HG02938 (cell line): ENCODE measurements around the gene ZCCHC24.

Experiments
- ATAC-seq: cut with Tn5 transposase; IDR thresholded peaks from one replicate; pipeline ENCODE4 v1.9.1; 2021; ENCODE audit warnings: mild to moderate bottlenecking, moderate library complexity; ENCODE audit not compliant: unreplicated experiment

ZCCHC24 gene

DNA sequence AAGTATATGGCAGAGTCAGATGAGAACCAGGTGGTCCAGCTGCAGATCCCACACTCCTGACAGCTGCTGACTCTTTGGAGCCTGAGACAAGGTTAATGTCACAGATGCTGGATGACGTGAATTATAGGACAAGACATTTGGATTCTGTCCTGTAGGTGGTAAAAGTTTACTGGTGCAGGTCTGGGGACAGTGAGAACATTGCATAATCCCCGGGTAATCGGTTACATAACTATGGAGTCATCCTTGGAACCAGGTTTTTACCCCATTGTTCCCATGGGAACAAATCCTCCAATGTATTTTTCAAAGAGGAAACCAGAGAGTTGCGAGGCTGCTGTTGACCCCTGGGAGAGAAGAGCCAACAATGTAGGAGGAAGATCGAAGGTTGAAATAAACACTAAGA, 27.5 kb upstream of the ZCCHC24 start:
- ATAC-seq = no peak

DNA sequence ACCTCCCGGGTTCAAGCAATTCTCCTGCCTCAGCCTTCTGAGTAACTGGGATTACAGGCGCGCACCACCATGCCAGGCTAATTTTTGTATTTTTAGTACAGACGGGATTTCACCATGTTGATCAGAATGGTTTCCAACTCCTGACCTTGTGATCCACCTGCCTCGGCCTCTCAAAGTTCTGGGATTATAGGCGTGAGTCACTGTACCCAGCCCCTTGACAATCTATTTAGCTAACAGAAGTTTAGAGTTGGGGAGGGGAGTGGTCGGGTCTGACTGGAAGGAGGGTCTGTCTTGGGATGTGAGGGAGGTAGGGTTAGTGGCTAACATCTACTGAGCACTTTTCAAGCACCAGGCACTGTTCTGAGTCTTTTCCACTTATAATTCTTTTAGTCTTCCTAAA, 27.0 kb upstream of the ZCCHC24 start:
- ATAC-seq = no peak

DNA sequence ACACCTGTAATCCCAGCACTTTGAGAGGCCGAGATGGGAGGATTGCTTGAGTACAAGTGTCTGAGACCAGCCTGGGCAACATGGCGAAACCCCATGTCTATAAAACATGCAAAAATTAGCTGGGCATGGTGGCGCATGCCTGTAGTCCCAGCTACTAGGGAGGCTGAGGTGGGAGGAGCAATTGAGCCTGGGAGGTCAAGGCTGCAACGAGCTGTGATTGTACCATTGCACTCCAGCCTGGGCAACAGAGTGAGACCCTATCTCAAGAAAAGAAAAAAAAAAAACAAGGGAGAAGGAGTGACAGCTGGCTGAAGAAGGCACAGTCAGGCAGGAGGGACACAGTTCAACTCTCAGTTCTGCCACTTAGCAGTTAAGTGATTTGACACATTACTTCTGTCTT, 26.4 kb upstream of the ZCCHC24 start:
- ATAC-seq = no peak

DNA sequence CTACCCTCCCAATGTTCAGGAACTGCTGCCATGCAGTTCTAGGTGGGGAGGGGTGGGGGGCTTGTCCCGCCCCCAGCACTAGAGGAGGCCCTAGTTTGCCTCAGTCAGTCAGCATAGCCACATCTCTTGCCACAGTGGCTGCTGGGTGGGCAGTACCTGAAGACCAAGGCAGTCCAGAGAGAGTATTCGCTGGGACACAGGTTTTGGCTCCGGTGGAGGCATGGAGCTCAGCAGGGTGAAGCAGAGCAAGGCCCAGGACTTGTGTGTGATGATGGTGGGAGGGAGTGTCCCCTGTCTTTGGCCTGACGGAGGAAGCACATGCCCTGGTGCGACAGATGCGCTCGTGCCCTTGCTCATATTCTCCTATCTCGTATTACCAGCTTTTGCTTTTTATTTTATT, 24.7 kb upstream of the ZCCHC24 start:
- ATAC-seq = no peak

DNA sequence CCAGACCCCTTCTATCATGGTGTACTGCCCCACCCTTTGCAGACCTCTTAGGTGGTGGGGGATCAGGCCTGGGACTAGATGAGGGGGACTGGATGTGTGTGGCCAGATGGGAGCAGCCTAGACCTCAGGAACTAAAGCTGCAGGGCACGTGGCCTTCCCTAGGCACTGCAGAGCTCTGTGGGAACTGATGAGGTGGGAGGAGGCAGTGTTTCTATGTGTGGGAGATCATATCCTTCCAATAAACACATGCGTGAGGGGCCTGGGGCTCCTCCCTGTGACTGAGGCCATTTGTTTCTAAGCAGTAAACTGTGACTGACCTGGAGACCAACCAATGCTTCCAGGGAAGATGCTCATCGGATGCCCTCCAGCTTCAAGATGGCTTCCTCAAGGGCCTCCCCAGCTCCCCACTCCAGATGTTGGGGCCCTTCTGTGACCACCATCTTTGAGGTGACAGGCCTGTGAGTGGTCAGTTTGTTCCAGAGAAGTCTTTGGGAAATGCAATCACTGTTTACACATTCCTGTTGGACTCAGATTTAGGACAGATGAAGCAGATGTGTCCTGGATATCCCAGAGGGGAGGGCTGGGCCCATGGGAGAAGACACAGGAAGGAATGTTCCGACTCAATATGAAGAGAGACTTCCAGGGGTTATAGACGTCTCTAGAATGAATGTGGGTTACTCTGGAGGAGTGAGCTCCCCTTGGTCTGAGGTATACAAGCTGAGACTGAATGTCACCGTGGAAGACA, 23.6 kb upstream of the ZCCHC24 start:
- no peak for ATAC-seq

DNA sequence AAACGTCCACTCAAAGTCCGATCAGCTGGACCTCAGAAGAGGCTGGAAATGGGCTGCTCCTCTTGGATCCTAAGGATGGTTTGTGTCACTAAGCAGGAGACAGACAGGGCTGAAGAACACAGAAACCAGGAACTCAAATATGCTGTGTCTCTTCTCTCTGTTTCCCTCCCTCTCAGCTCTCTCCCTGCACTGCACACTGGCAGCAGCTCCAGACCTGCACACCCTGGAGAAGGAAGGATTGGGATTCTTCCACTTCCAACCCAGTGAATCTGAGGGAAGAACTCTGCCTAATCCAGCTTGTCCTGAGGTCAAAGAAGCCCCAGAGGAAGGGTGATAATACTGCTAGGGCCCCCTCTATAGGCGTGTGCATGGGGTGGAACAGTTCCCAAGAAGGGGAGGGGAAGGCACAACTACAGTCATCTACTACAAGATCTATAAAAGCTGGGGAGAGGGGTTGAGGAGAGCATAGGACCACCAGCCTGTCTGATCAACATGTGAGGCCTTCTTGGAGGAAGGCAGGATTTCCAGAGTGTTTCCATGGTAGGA, 22.7 kb upstream of the ZCCHC24 start:
- no peak for ATAC-seq

DNA sequence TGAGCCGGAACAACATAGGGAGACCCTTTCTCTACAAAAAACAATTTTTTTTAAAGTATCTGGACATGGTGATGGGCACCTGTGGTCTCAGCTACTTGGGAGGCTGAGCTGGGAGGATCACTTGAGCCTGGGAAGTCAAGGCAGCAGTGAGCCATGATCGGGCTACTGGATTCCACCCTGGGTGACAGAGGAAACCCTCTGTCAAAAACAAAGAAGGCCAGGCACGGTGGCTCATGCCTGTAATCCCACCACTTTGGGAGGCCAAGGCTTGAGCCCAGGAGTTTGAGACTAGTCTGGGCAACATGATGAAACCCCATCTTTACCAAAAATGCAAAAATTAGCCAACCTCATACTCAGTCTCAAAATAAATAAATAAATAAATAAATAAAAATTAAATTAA, 19.9 kb upstream of the ZCCHC24 start:
- no peak for ATAC-seq

DNA sequence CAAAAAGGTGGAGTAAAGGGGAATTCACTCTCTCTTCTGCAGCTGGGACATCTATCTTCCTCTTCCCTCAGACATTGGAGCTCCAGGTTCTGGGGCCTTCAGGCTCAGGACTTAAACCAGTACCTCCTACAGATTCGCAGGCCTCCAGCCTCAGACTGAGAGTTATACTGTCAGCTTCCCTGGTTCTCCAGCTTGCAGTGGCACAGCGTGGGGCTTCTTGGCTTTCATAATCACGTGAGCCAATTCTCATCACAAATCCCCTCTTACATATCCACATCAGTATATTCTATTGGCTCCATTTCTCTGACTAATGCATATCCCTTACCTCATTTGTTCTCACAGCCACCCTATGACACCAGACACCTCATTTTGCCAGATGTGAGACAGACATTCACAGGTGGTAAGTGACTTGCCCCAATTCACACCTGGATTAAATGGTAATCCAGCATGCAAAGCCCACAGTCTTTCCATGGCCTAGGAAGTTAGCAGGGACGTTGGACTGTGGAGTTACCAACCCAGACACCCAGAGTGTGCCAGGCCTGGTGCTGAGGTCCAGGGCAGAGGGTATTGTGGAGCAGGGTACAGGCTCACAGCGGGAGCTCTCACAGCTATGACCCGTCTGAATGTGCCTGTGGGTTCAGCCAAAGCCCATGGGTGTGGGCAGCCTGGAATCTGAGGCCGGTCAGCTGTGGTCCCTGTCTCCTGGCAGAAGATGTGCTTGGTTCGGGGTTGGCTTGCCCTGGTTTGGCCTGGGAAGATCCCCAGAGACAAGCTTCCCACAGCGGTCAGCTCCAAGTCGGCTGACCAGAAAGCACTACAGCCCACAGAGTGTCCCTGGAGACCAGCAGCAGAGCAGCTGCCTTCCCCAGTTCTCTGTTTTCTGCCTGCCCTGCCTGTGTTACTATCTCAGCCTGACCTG, 18.4 kb upstream of the ZCCHC24 start:
- ATAC-seq = no peak

DNA sequence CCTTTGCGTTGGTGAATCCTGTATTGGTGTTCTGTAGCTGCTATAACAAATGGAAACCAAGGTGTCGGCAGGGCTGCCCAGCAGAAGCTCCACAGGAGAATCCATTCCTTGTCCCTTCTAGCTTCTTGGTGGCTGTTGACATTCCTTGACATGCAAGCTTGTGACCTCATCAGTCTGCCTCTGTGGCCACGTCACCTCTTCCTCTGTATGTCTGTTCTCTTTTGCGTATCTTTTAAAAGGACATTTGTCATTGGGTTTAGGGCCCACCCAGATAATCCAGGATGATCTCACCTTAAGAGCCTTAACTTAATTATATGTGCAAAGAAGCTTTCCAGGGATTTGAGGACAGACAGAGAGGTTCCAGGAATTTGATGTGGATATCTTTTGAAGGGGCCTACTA, 15.3 kb upstream of the ZCCHC24 start:
- ATAC-seq = no peak

DNA sequence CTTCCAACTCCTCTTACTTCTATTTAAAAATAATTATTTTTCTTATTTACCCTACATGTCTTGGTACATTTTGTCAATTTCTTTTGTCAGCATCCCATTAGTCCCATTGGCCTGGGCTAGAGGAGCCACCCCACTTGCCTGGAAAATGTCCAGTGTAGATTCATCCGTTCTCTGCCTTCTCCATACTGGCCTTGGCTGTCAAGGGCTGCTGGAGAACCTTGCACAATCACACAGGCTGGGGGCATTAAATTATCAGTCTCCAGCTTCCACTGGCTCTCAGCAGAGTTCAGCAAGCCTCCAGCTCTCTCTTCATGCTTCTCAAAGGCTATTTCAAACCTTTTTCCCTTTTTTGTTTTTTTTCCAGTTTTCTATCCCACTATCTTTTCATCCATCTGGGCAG, 13.8 kb upstream of the ZCCHC24 start:
- no peak for ATAC-seq

DNA sequence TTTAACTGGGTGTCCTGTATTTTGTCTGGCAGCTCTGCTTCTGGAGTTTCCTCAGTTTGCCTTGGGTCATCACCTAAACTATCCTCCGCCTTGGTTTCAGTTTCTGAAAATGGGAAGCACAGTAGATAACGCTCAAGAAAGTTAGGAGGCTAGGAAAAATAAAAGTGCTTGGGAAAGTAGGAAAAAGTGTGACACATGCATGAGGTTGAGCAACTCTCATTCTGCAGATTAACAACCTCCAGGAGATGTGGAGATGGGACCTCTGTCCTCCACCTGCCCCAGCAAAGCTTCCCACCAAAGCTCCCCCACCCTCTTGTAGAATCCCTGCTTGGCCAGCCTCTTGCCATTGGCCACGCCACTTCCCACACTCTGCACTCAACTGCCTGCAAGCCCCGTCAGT, 13.1 kb upstream of the ZCCHC24 start:
- no peak for ATAC-seq

DNA sequence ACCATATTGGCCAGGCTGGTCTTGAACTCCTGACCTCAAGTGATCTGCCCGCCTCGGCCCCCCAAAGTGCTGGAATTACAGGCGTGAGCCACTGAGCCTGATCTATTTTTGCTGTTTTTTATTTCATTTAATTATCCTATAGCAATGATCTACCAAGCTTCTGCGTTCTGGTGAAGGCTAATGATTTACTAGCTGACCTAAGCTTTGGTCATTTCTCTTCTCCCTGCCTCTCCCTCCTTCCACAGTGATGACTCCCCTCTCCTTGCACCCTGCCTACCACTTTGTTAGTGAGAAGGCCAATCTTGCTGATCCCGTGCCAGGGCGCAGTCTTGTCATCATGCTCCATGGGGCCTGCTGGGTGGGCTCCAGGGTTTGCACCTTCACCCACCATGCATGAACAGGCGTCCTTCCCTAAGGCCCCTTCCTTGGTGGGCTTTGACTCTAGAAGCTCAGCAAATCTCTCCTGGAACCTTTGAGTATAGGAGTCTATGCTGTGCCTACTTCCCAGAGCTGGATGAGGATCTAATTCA, 11.9 kb upstream of the ZCCHC24 start:
- no peak for ATAC-seq

DNA sequence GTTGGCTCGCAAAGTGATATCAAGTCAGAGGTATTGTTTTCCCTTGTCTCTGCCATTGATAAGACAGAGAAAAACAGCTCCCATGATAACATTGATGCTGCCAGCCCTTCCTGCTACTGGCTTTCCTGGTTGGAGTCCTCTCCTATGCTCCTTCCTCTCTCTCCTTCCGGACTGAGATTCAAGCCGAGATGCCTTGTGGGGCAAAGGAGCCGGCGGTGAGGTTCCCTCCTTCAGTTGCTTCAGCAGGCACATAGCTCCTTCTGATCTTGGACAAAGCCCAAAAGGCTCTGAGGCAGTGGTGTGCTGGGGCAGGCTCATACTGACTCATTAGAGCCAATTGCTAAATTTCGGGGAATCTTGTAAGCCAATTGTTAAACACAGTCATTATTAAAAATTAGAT, 8.8 kb upstream of the ZCCHC24 start:
- ATAC-seq = no peak

DNA sequence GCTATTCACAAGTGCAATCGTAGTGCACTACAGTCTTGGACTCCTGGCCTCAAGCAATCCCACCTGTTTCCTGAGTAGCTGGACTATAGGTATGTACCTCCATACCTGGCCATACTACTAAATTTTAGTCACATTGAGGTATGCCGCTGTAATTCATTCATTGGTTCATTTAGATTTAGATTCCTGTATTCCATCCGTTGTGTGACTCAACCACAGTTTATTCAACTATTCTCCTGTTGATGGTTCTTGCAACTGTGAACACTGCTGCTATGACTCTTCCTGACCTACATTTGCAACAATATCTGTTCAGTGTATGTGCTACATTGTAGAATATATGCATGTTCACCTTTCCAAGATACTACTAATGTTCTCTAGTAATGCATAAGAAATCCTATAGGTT, 8.0 kb upstream of the ZCCHC24 start:
- no peak for ATAC-seq

DNA sequence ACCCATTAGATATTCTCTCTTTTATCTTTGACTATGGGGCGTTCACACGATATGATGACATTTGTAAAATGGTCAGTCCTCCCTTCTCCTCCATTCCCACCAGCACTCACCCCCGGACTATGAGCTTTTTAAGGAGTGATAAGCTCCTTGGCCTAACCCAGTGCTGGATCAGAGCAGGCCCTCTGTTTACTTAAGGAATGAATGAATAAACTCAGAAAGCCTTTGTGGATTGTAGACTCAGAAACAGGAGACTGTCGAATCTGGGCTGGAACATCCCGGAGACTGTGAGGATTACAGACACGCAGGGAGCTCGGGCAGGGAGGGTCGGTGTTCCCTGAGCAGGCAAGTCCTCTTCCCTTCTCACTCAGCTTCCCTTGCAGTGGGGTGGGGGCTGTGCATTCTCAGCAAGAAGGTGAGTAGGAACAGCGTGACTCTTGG, 6.8 kb upstream of the ZCCHC24 start:
- no peak for ATAC-seq

DNA sequence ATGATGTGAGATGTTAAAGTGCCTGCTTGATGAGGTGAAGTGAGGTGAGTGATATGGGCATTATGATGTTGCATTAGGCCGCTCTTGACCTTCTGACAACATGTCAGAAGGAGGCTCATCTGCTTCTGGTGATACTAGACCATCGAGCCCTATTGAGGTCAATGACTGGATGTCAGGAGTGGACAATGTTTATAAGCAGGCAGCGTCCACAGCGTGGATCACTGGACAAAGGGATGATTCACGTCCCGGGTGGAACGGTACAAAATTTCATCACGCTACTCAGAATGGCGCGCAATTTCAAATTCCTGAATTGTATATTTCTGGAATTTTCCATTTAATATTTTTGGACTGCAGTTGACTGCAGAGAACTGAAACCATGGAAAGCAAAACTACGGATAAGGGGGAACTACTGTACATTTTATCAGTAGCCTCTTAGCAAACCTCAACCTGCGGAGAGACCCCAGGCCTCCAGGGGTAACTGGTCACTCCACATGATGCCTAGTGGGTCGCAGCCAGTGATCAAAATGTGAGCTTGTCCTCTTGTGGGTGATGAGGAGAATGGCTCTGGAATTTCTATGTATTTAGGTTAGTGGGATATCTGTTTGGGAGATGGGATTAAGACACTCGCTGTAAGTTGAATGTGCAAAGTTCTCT, 5.7 kb upstream of the ZCCHC24 start:
- ATAC-seq = no peak

DNA sequence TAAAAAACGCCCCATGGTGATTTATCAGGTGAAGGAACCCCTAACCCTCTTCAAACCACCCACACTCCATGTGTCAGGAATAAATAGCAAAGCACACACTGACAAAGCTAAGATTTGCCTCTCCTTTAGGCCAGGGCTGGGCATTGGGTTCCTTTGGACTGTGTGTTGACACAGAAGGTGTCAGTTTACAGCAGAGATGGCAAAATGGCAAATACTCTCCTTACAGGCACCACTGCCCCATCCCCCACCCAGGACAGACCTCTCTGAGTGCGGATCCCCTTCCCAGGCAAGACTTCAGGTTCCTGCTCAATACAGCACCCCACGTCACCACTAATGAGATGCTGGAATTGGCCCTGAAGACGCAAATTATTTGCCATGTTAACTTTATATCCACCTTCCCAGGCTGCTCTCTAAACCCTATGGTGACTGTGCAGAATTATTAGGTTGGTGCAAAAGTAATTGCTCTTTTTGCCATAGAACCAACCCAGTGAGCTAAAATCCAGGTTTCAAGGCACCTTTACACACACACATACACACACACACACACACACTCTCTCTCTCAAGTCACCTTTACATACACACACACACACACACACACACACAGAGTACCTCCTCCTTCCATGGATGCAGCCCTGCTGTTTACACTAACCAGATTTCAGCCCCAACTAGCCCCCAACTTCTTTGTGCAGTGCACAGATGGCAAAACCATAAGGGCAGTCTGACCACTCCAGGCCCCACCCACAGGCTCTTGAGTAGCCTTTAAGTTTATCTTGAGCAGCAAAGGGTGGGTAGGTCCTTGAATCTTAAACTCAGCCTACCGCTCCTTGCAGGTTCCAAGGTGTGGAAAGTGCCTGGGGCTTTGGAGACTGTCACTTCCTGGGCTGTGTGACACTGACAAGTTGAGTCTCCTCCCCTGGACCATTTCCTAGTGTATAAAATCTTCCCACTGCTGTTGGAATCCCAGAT, 4.0 kb upstream of the ZCCHC24 start:
- ATAC-seq = no peak

DNA sequence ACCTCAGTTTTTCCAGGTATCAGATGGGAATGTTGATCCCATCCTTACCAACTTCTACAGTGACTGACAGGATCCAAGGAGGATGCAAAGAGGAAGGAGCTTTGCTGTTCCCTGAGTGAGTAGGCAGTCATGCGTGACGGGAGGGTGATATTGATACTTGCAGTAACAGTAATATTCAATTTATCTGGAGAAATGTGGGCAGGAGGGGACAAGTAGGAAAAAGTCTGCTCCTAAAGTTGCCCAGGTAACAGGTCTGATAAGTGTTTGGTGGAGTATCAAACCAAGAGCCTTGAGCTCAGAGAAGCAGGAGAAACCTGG, 3.3 kb upstream of the ZCCHC24 start:
- ATAC-seq = no peak

DNA sequence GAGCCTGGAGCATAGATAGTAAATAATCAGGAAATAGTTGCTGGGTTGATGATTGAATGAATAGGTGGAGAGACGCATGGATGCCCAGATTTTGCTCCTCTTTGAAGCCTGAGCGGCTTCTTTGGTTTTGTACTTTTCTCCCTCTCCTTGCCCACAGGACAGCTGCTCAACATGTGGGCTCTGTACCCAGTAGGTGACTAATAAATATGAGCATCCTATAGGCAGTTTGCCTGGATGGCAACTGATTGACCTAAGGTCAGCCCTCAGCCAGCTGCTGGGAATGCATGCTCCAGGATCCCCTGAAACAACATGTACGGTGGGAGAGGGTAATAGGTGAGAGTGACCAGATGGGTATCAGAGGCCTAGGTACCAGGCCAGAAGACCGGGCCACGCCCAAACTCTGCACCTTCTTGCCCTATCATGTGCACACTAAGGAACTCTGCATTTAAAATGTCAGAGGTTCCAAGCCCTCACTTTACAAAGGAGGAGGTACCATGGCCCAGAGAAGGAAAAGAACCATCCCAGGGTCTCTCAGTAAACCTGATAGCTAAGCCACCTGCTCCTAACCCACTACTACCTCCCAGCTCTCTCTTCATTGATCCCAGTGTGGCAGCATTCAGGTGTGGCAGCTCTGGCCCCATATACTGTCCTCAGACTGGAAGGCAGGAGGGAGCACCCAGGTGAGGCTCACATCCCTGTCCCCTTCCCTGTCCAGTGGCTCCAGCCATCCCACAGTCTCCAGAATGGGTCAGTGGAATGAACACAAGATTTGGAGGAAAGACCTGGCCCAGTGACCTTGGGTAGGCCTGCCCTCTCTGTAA, 2.7 kb upstream of the ZCCHC24 start:
- no peak for ATAC-seq
